ENCODE measurements around the gene SMARCA2.

Gene SMARCA2

GRCh38 chr9:2215921-2216441 is 200.8 kb downstream of the SMARCA2 start:
- no peak overlapping the region for H3K4me2 ChIP-seq (ENCODE audit: low read depth, low read length, poor library complexity, severe bottlenecking)
- no peaks in the 10 kb centered on the region for H3F3A ChIP-seq (ENCODE audit: low read depth)
- H3K79me2 ChIP-seq (ENCODE audit: insufficient read depth, low read length): no peaks in the 10 kb centered on the region
- no peaks in the 10 kb centered on the region for H4K20me1 ChIP-seq (ENCODE audit: insufficient read depth, low read length, poor library complexity, severe bottlenecking)
- H3K4me3 ChIP-seq (ENCODE audit: low read length, poor library complexity, severe bottlenecking): no peak overlapping the region
- H3K4me1 ChIP-seq (ENCODE audit: insufficient read depth, low read length, poor library complexity, severe bottlenecking): no peaks in the 10 kb centered on the region
- no peak overlapping the region for H3K9ac ChIP-seq (ENCODE audit: low read depth, low read length, poor library complexity, severe bottlenecking)
- H3K9me3 ChIP-seq (ENCODE audit: insufficient read depth, low read depth, low read length): no peaks in the 10 kb centered on the region
- no peaks in the 10 kb centered on the region for H3K9me2 ChIP-seq (replicated peaks; ENCODE audit: low read depth, low read length)
- TF ChIP-seq EZH2phosphoT487 (IDR thresholded peaks at IDR 0.05; ENCODE audit: borderline replicate concordance): no peak
- TF ChIP-seq CTCF (conservative IDR thresholded peaks at IDR 0.05; ENCODE audit: low read length): no peak
- no peak overlapping the region for H2AFZ ChIP-seq (ENCODE audit: low read length)
- H3K36me3 ChIP-seq (ENCODE audit: insufficient read depth, low read length): no peaks in the 10 kb centered on the region
- H3K27me3 ChIP-seq (ENCODE audit: insufficient read depth, low read length, poor library complexity, severe bottlenecking): no peaks in the 10 kb centered on the region

GRCh38 chr9:2216591-2216990 is 201.4 kb downstream of the SMARCA2 start:
- Histone ChIP-seq H3K36me3 (ENCODE audit: insufficient read depth, low read length) (no peaks in the 10 kb centered on the region), H3K4me2 (ENCODE audit: low read depth, low read length, poor library complexity, severe bottlenecking) (no peak overlapping the region), H3K4me1 (ENCODE audit: insufficient read depth, low read length, poor library complexity, severe bottlenecking) (no peaks in the 10 kb centered on the region), H3F3A (ENCODE audit: low read depth) (no peaks in the 10 kb centered on the region), H3K27me3 (ENCODE audit: insufficient read depth, low read length, poor library complexity, severe bottlenecking) (no peaks in the 10 kb centered on the region), H2AFZ (ENCODE audit: low read length) (no peak overlapping the region), H3K9me2 (replicated peaks; ENCODE audit: low read depth, low read length) (no peaks in the 10 kb centered on the region), H3K4me3 (ENCODE audit: low read length, poor library complexity, severe bottlenecking) (no peak overlapping the region), H3K9me3 (ENCODE audit: insufficient read depth, low read depth, low read length) (no peaks in the 10 kb centered on the region), H3K9ac (ENCODE audit: low read depth, low read length, poor library complexity, severe bottlenecking) (no peak overlapping the region), H4K20me1 (ENCODE audit: insufficient read depth, low read length, poor library complexity, severe bottlenecking) (no peaks in the 10 kb centered on the region), H3K79me2 (ENCODE audit: insufficient read depth, low read length) (no peaks in the 10 kb centered on the region)
- TF ChIP-seq CTCF (conservative IDR thresholded peaks at IDR 0.05; ENCODE audit: low read length) (no peak), EZH2phosphoT487 (IDR thresholded peaks at IDR 0.05; ENCODE audit: borderline replicate concordance) (no peak)

- Histone ChIP-seq H4K20me1 (ENCODE audit: insufficient read depth, low read length, poor library complexity, severe bottlenecking) (no peaks in the 10 kb centered on the region), H3K9ac (ENCODE audit: low read depth, low read length, poor library complexity, severe bottlenecking) (no peak overlapping the region), H2AFZ (ENCODE audit: low read length) (no peak overlapping the region), H3K9me2 (replicated peaks; ENCODE audit: low read depth, low read length) (no peaks in the 10 kb centered on the region), H3K4me3 (ENCODE audit: low read length, poor library complexity, severe bottlenecking) (no peak overlapping the region), H3K4me2 (ENCODE audit: low read depth, low read length, poor library complexity, severe bottlenecking) (no peak overlapping the region), H3K79me2 (ENCODE audit: insufficient read depth, low read length) (no peaks in the 10 kb centered on the region), H3K4me1 (ENCODE audit: insufficient read depth, low read length, poor library complexity, severe bottlenecking) (no peaks in the 10 kb centered on the region), H3K27me3 (ENCODE audit: insufficient read depth, low read length, poor library complexity, severe bottlenecking) (no peaks in the 10 kb centered on the region), H3K36me3 (ENCODE audit: insufficient read depth, low read length) (no peaks in the 10 kb centered on the region), H3K9me3 (ENCODE audit: insufficient read depth, low read depth, low read length) (no peaks in the 10 kb centered on the region), H3F3A (ENCODE audit: low read depth) (no peaks in the 10 kb centered on the region)
- TF ChIP-seq CTCF (conservative IDR thresholded peaks at IDR 0.05; ENCODE audit: low read length): no peak
- TF ChIP-seq EZH2phosphoT487 (IDR thresholded peaks at IDR 0.05; ENCODE audit: borderline replicate concordance): no peak
Measured at GRCh38 chr9:2217540-2217939, 202.4 kb downstream of the SMARCA2 start.
